IMR-90 (cell line): ENCODE results near the gene TNNC2. TPM values are rescaled to one million over a fixed set of nuclear protein-coding genes. Genes with fewer than 3 reads are reported as not detected.

ENCODE experiments used
- ATAC-seq: fragments of 200-7000 bp; cut with Tn5 transposase; 2 replicates; pipeline ENCODE4 v1.9.1; 2020; ENCODE audit warnings: low read depth, mild to moderate bottlenecking, moderate library complexity
- BruUV-seq: library from RNA; stranded (reverse); fragments of 400-500 nt; replicated peaks from 2 replicates; lab custom pipeline; 2021; lab: Mats Ljungman, UMichigan
- CTCF ChIA-PET: fragments of 300-600 bp; formaldehyde crosslinking; extraction: SDS; loops from one replicate; lab custom pipeline; 2021; ENCODE audit warnings: antibody characterized with exemption; lab: Yijun Ruan, JAX
- POLR2A ChIA-PET: fragments of 300-600 bp; sonication (Branson Sonifier 250); formaldehyde crosslinking; loops from one replicate; lab custom pipeline; 2022; ENCODE audit warnings: antibody characterized with exemption; ENCODE audit not compliant: unreplicated experiment; lab: Charles Lee
- DNase-seq: peaks from one replicate; pipeline ENCODE4 v3.0.0; 2013
- H2AFZ ChIP-seq: replicated peaks from 2 replicates; pipeline ENCODE3; 2013; ENCODE audit warnings: low read length, mild to moderate bottlenecking; ENCODE audit not compliant: poor library complexity
- H2AK5ac ChIP-seq: 2 replicates; pipeline ENCODE4 v1.6.1; 2013; ENCODE audit warnings: low read depth, low read length, inconsistent platforms
- H2AK9ac ChIP-seq: replicated peaks from 2 replicates; pipeline ENCODE3; 2013; ENCODE audit warnings: mild to moderate bottlenecking, low read depth, low read length, moderate library complexity; ENCODE audit not compliant: poor library complexity
- H2BK120ac ChIP-seq: 2 replicates; pipeline ENCODE4 v1.6.1; 2013; ENCODE audit warnings: low read depth, low read length, inconsistent platforms
- H2BK15ac ChIP-seq: 3 replicates; pipeline ENCODE4 v1.6.1; 2013; ENCODE audit warnings: low read depth, low read length, inconsistent platforms
- H2BK20ac ChIP-seq: 2 replicates; pipeline ENCODE4 v1.6.1; 2013; ENCODE audit warnings: low read depth, mild to moderate bottlenecking, inconsistent platforms, low read length, moderate library complexity
- H2BK5ac ChIP-seq: 2 replicates; pipeline ENCODE4 v1.6.1; 2013; ENCODE audit warnings: mild to moderate bottlenecking, low read depth, low read length, inconsistent platforms; ENCODE audit not compliant: poor library complexity, severe bottlenecking
- H3K14ac ChIP-seq: replicated peaks from 2 replicates; pipeline ENCODE4 v1.6.1; 2013; ENCODE audit warnings: low read depth, low read length, inconsistent platforms
- H3K18ac ChIP-seq: 2 replicates; pipeline ENCODE4 v1.6.1; 2013; ENCODE audit warnings: low read depth, low read length, control low read depth
- H3K23ac ChIP-seq: 2 replicates; pipeline ENCODE4 v1.6.1; 2013; ENCODE audit warnings: low read depth, low read length, inconsistent platforms
- H3K27ac ChIP-seq: 2 replicates; pipeline ENCODE4 v1.5.1; 2013; ENCODE audit warnings: mild to moderate bottlenecking, control low read depth, low read length; ENCODE audit not compliant: insufficient read depth
- H3K27me3 ChIP-seq: 2 replicates; pipeline ENCODE4 v1.6.1; 2013; ENCODE audit warnings: low read length; ENCODE audit not compliant: control insufficient read depth, insufficient read depth
- H3K36me3 ChIP-seq: 2 replicates; pipeline ENCODE4 v1.6.1; 2013; ENCODE audit warnings: low read length, mixed read lengths; ENCODE audit not compliant: control insufficient read depth, insufficient read depth
- H3K4ac ChIP-seq: 2 replicates; pipeline ENCODE4 v1.6.1; 2013; ENCODE audit warnings: low read depth, low read length, inconsistent platforms
- H3K4me1 ChIP-seq: 2 replicates; pipeline ENCODE4 v1.6.1; 2013; ENCODE audit warnings: low read length, mixed read lengths; ENCODE audit not compliant: control insufficient read depth, insufficient read depth
- H3K4me2 ChIP-seq: 2 replicates; pipeline ENCODE4 v1.6.1; 2013; ENCODE audit warnings: low read depth, mild to moderate bottlenecking, control low read depth, low read length, moderate library complexity
- H3K4me3 ChIP-seq: 2 replicates; pipeline ENCODE4 v1.5.1; 2013; ENCODE audit warnings: low read depth, mild to moderate bottlenecking, control low read depth, low read length, moderate library complexity; ENCODE audit not compliant: insufficient read depth
- H3K56ac ChIP-seq: 2 replicates; pipeline ENCODE4 v1.6.1; 2013; ENCODE audit warnings: low read length, inconsistent platforms; ENCODE audit not compliant: insufficient read depth; ENCODE audit errors: extremely low read depth
- H3K79me1 ChIP-seq, 2 experiments: 2 replicates each; pipeline ENCODE4 v1.6.1; 2013; ENCODE audit warnings: low read length in 2 of 2, inconsistent platforms in 1 of 2, low read depth in 1 of 2
- H3K9ac ChIP-seq: 2 replicates; pipeline ENCODE4 v1.6.1; 2013; ENCODE audit warnings: low read depth, low read length, control low read depth
- H3K9me1 ChIP-seq: 2 replicates; pipeline ENCODE4 v1.6.1; 2013; ENCODE audit warnings: low read length, inconsistent platforms; ENCODE audit not compliant: insufficient read depth
- H3K9me3 ChIP-seq: 2 replicates; pipeline ENCODE4 v1.6.1; 2013; ENCODE audit warnings: low read length; ENCODE audit not compliant: control insufficient read depth, insufficient read depth
- H4K20me1 ChIP-seq: 2 replicates; pipeline ENCODE4 v1.6.1; 2013; ENCODE audit warnings: low read length, inconsistent platforms; ENCODE audit not compliant: insufficient read depth
- H4K5ac ChIP-seq: 2 replicates; pipeline ENCODE4 v1.6.1; 2013; ENCODE audit warnings: mild to moderate bottlenecking, low read depth, low read length, control low read depth
- H4K8ac ChIP-seq, 2 experiments: 2 replicates each; pipeline ENCODE4 v1.6.1; 2013; ENCODE audit warnings: low read depth in 2 of 2, low read length in 2 of 2, control low read depth in 1 of 2, inconsistent platforms in 1 of 2
- H4K91ac ChIP-seq: 2 replicates; pipeline ENCODE4 v1.6.1; 2013; ENCODE audit warnings: low read depth, low read length, inconsistent platforms; ENCODE audit not compliant: insufficient read depth
- BHLHE40 ChIP-seq: fragments of 150-350 bp; IDR thresholded peaks from 2 replicates; pipeline ENCODE4 v1.6.1; 2016; ENCODE audit warnings: mild to moderate bottlenecking, low read depth, low read length
- CEBPB ChIP-seq: IDR thresholded peaks from 2 replicates; pipeline ENCODE4 v1.6.1; 2012; ENCODE audit warnings: low read depth, low read length, improper control_type of control experiment
- CHD1 ChIP-seq: IDR thresholded peaks from 2 replicates; pipeline ENCODE4 v1.6.1; 2012; ENCODE audit warnings: low read depth, low read length, improper control_type of control experiment
- FOS ChIP-seq: fragments of 150-350 bp; IDR thresholded peaks from 2 replicates; pipeline ENCODE4 v1.6.1; 2016; ENCODE audit warnings: low read depth, low read length
- MAFK ChIP-seq: IDR thresholded peaks from 2 replicates; pipeline ENCODE4 v1.6.1; 2012; ENCODE audit warnings: low read depth, low read length, improper control_type of control experiment
- MAZ ChIP-seq: IDR thresholded peaks from 2 replicates; pipeline ENCODE4 v1.6.1; 2012; ENCODE audit warnings: low read depth, mild to moderate bottlenecking, low read length, improper control_type of control experiment, moderate library complexity, borderline replicate concordance
- NFE2L2 ChIP-seq: fragments of 150-350 bp; IDR thresholded peaks from 2 replicates; pipeline ENCODE4 v1.6.1; 2016; ENCODE audit warnings: low read depth, mild to moderate bottlenecking, low read length
- POLR2A ChIP-seq: IDR thresholded peaks from 2 replicates; pipeline ENCODE4 v1.6.1; 2012; ENCODE audit warnings: mild to moderate bottlenecking, low read depth, low read length
- RAD21 ChIP-seq: IDR thresholded peaks from 2 replicates; pipeline ENCODE4 v1.6.1; 2012; ENCODE audit warnings: low read length, improper control_type of control experiment
- RFX5 ChIP-seq: IDR thresholded peaks from 2 replicates; pipeline ENCODE4 v1.8.0; 2012; ENCODE audit warnings: low read depth, mild to moderate bottlenecking, low read length, moderate library complexity
- SMC3 ChIP-seq: fragments of 150-350 bp; IDR thresholded peaks from 2 replicates; pipeline ENCODE4 v1.6.1; 2016; ENCODE audit warnings: low read depth, mild to moderate bottlenecking, antibody characterized with exemption, low read length, moderate library complexity
- WGBS, 2 experiments: methylation state at CpG; one replicate each; pipeline versions ENCODE4 v1.1.5 to v1.1.7; 2013; ENCODE audit warnings: missing lambda C conversion rate in 2 of 2; ENCODE audit not compliant: insufficient read length in 1 of 2; ENCODE audit errors: extremely low coverage in 2 of 2; 5-methylcytosine and 5-hydroxymethylcytosine counted together
- dilution Hi-C: fragments of 300-500 bp; cut with HindIII; formaldehyde crosslinking; loops from one replicate; pipeline ENCODE4 v1.14.3; 2018; ENCODE audit warnings: low sequenced_read_pairs; ENCODE audit not compliant: unreplicated experiment
- in situ Hi-C: fragments of 300-500 bp; cut with MboI; formaldehyde crosslinking; loops from 3 replicates; pipeline ENCODE4 v1.14.3; 2019; ENCODE audit warnings: low sequenced_read_pairs, inconsistent platforms, mixed read lengths
- intact Hi-C: fragments of 100-400 bp; cut with micrococcal nuclease; formaldehyde crosslinking; loops from 2 replicates; pipeline ENCODE4 v1.10.0; 2022
- polyA plus RNA-seq, 3 experiments: library from polyadenylated mRNA; depleted of rRNA; stranded (reverse); fragments of >200 nt; gene quantifications; 2 replicates each; pipeline ENCODE4 v1.2.3, GENCODE V29; 2012; ENCODE audit warnings: low replicate concordance in 1 of 3
- total RNA-seq: library from RNA; depleted of rRNA; stranded (reverse); fragments of >200 nt; gene quantifications from 2 replicates; pipeline ENCODE4 v1.2.3, GENCODE V29; 2012
- TF ChIP-seq, protein P1 (sequence below): conservative IDR thresholded peaks from 2 replicates; pipeline ENCODE4 v1.5.1; 2012; ENCODE audit warnings: mild to moderate bottlenecking, low read depth, low read length, improper control_type of control experiment
- TF ChIP-seq, protein P2 (sequence below): fragments of 150-350 bp; IDR thresholded peaks from 2 replicates; pipeline ENCODE4 v1.6.1; 2016; ENCODE audit warnings: low read depth, mild to moderate bottlenecking, low read length, moderate library complexity, borderline replicate concordance
- TF ChIP-seq, protein P3 (sequence below): fragments of 150-350 bp; IDR thresholded peaks from 2 replicates; pipeline ENCODE4 v1.6.1; 2017; ENCODE audit warnings: mild to moderate bottlenecking, antibody characterized with exemption, low read length, low read depth

The TNNC2 gene
- total and polyA plus RNA-seq, 2 of the 4 experiments (the other 2 are of a cell fraction): 0.46 TPM; not detected in 1

DNA sequence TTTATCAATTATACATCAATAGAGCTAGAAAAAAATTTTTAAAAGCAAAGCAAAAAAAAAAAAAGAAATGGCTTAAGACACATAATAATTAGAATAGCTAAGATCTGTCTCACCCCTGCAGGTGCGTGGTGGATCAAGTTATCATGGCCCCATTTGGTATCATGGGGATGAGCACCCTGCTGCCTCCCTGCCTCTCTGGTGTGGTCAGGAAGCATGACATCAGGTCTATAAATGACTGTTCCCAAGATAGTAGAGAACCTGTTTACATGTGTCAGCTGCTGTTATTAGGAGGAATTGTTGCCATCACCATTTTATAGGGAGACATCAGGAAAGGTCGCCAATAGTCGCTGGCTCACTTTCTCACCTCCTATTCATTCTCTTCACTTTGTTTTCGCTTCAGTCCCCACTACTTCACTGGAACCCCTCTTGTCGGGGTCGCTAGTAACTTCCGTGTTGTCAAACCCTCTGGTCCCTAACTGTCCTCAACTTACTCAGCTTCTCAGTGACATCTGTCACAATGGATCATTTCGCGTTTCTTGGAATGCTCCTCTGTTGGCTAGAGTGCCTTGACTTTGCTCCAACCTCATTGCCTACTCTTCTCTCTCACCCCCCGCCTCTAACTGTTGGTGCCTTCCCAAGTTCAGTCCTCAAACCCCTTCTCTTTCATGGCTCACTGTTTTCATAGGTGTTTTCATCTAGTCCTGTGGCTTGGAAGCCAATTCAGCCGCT lies 30.6 kb downstream of the TNNC2 start:
- intact Hi-C loops: no loop called here
- H3K4me3 ChIP-seq: no peak overlapping the region
- no peak overlapping the region for H2AK9ac ChIP-seq
- ChIA-PET CTCF (interaction anchor here (0.7 to 1.7 kb wide), 2 partner anchors 25 to 272 kb away, joined by 3 to 4 read pairs; no protein-coding TSS in a partner anchor), POLR2A (no interaction called here)
- no peak overlapping the region for H3K9ac ChIP-seq
- H3K36me3 ChIP-seq: peaks cover 31% of the 10 kb centered on the region
- DNase-seq (no peak), ATAC-seq (no peak)
- H2AFZ ChIP-seq: no peak overlapping the region
- no peak overlapping the region for H3K14ac ChIP-seq
- H3K79me1 ChIP-seq: peaks cover 22 to 30% of the 10 kb centered on the region in 2 experiments
- peaks cover 5% of the 10 kb centered on the region; the same call in 1 of the 2 replicates for H3K9me1 ChIP-seq
- H3K56ac ChIP-seq: no peak overlapping the region
- H4K8ac ChIP-seq: no peak overlapping the region
- no peak overlapping the region for H2BK120ac ChIP-seq
- H3K4me2 ChIP-seq: no peak overlapping the region
- TF ChIP-seq, protein P1, sequence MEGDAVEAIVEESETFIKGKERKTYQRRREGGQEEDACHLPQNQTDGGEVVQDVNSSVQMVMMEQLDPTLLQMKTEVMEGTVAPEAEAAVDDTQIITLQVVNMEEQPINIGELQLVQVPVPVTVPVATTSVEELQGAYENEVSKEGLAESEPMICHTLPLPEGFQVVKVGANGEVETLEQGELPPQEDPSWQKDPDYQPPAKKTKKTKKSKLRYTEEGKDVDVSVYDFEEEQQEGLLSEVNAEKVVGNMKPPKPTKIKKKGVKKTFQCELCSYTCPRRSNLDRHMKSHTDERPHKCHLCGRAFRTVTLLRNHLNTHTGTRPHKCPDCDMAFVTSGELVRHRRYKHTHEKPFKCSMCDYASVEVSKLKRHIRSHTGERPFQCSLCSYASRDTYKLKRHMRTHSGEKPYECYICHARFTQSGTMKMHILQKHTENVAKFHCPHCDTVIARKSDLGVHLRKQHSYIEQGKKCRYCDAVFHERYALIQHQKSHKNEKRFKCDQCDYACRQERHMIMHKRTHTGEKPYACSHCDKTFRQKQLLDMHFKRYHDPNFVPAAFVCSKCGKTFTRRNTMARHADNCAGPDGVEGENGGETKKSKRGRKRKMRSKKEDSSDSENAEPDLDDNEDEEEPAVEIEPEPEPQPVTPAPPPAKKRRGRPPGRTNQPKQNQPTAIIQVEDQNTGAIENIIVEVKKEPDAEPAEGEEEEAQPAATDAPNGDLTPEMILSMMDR: no peak
- TF ChIP-seq RFX5: no peak
- no peak for TF ChIP-seq FOS
- no peak for TF ChIP-seq NFE2L2
- TF ChIP-seq MAFK: no peak
- TF ChIP-seq, protein P2, sequence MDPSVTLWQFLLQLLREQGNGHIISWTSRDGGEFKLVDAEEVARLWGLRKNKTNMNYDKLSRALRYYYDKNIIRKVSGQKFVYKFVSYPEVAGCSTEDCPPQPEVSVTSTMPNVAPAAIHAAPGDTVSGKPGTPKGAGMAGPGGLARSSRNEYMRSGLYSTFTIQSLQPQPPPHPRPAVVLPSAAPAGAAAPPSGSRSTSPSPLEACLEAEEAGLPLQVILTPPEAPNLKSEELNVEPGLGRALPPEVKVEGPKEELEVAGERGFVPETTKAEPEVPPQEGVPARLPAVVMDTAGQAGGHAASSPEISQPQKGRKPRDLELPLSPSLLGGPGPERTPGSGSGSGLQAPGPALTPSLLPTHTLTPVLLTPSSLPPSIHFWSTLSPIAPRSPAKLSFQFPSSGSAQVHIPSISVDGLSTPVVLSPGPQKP: no peak
- no peak for TF ChIP-seq POLR2A
- TF ChIP-seq BHLHE40: no peak
- no peak for TF ChIP-seq CHD1
- TF ChIP-seq CEBPB: no peak
- no peak for TF ChIP-seq RAD21
- TF ChIP-seq SMC3: no peak
- TF ChIP-seq, protein P3, sequence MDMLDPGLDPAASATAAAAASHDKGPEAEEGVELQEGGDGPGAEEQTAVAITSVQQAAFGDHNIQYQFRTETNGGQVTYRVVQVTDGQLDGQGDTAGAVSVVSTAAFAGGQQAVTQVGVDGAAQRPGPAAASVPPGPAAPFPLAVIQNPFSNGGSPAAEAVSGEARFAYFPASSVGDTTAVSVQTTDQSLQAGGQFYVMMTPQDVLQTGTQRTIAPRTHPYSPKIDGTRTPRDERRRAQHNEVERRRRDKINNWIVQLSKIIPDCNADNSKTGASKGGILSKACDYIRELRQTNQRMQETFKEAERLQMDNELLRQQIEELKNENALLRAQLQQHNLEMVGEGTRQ: no peak
- no peak for TF ChIP-seq MAZ
- no TSS peak for BruUV-seq
- no peak overlapping the region for H3K18ac ChIP-seq
- H4K91ac ChIP-seq: no peak overlapping the region
- no peak overlapping the region for H2BK15ac ChIP-seq
- H2AK5ac ChIP-seq: no peak overlapping the region
- H3K9me3 ChIP-seq: no peaks in the 10 kb centered on the region
- H3K27me3 ChIP-seq: no peaks in the 10 kb centered on the region
- H3K23ac ChIP-seq: no peak overlapping the region
- 96% methylated on average over 8 of the region's 11 CpGs; no CpG with 5 or more reads in 1 of the 2 experiments for WGBS, 2 experiments
- no peak overlapping the region for H2BK5ac ChIP-seq
- H3K4ac ChIP-seq: no peak overlapping the region
- H4K20me1 ChIP-seq: peaks cover 2% of the 10 kb centered on the region; the same call in 1 of the 2 replicates
- peaks cover 6% of the 10 kb centered on the region for H3K4me1 ChIP-seq
- H2BK20ac ChIP-seq: no peak overlapping the region
- dilution Hi-C loops: no loop called here
- no peak overlapping the region for H4K5ac ChIP-seq
- no peak overlapping the region for H3K27ac ChIP-seq
- in situ Hi-C loops: loop anchor here (25.0 kb wide), 3 partner anchors 759 to 1859 kb away; partner anchors contain the start of gene TTPAL
